Liver (tissue), 9 donors: ENCODE data around the gene APOOL. TPM values are rescaled to one million over a fixed set of nuclear protein-coding genes. Genes with fewer than 3 reads are reported as not detected.

Source experiments
- DNase-seq: peaks from one replicate; pipeline ENCODE4 v3.0.0-alpha.2; 2017; ENCODE audit warnings: low spot score
- H3K27ac ChIP-seq, 2 donors: one replicate each; pipeline ENCODE4 v1.7.0; 2013; ENCODE audit warnings: inconsistent platforms in 2 of 2, low read length in 2 of 2, control low read depth in 1 of 2, low read depth in 1 of 2, mild to moderate bottlenecking in 1 of 2
- H3K27me3 ChIP-seq, 4 donors: one replicate each; pipeline versions ENCODE4 v1.6.1 to v1.7.0; 2013; ENCODE audit warnings: low read length in 3 of 4, inconsistent platforms in 1 of 4, mild to moderate bottlenecking in 1 of 4, moderate library complexity in 1 of 4; ENCODE audit not compliant: control insufficient read depth in 4 of 4, insufficient read depth in 4 of 4
- H3K36me3 ChIP-seq, 4 donors: one replicate each; pipeline versions ENCODE4 v1.6.1 to v1.7.0; 2013; ENCODE audit warnings: low read length in 3 of 4, mild to moderate bottlenecking in 3 of 4, low read depth in 1 of 4, moderate library complexity in 1 of 4; ENCODE audit not compliant: control insufficient read depth in 4 of 4, insufficient read depth in 3 of 4
- H3K4me1 ChIP-seq, 4 donors: one replicate each; pipeline versions ENCODE4 v1.6.1 to v1.7.0; 2013; ENCODE audit warnings: low read length in 3 of 4, mild to moderate bottlenecking in 3 of 4, moderate library complexity in 1 of 4; ENCODE audit not compliant: control insufficient read depth in 4 of 4, insufficient read depth in 4 of 4
- H3K4me3 ChIP-seq, 3 donors: one replicate each; pipeline versions ENCODE4 v1.6.1 to v1.7.0; 2013; ENCODE audit warnings: low read length in 3 of 3, control low read depth in 1 of 3, low read depth in 1 of 3, mild to moderate bottlenecking in 1 of 3
- H3K9ac ChIP-seq, 2 donors: one replicate each; pipeline ENCODE4 v1.7.0; 2013; ENCODE audit warnings: low read length in 2 of 2, mild to moderate bottlenecking in 2 of 2, moderate library complexity in 2 of 2, control low read depth in 1 of 2, low read depth in 1 of 2
- H3K9me3 ChIP-seq, 4 donors: one replicate each; pipeline versions ENCODE4 v1.6.1 to v1.7.0; 2013; ENCODE audit warnings: low read length in 3 of 4; ENCODE audit not compliant: control insufficient read depth in 4 of 4
- ATF3 ChIP-seq: IDR thresholded peaks from 2 replicates; pipeline ENCODE4 v1.6.1; 2016; ENCODE audit warnings: antibody characterized with exemption
- CTCF ChIP-seq: fragments of 150-350 bp; IDR thresholded peaks from 2 replicates; pipeline ENCODE4 v1.5.1; 2017; ENCODE audit warnings: improper control_type of control experiment, low read depth, low read length; ENCODE audit not compliant: missing input control
- EGR1 ChIP-seq, 2 donors: IDR thresholded peaks; 2 replicates each; pipeline ENCODE4 v1.6.1; 2016 to 2018; ENCODE audit warnings: antibody characterized with exemption in 2 of 2, low read depth in 2 of 2
- FOXA1 ChIP-seq: IDR thresholded peaks from 2 replicates; pipeline ENCODE4 v1.6.1; 2016; ENCODE audit warnings: antibody characterized with exemption
- FOXA2 ChIP-seq: IDR thresholded peaks from 2 replicates; pipeline ENCODE4 v1.6.1; 2016; ENCODE audit warnings: antibody characterized with exemption
- GABPA ChIP-seq, 2 donors: IDR thresholded peaks in 1 of 2; conservative IDR thresholded peaks in 1 of 2; 2 replicates each; pipeline ENCODE4 v1.6.1; 2016; ENCODE audit warnings: antibody characterized with exemption in 2 of 2, mild to moderate bottlenecking in 1 of 2, moderate library complexity in 1 of 2
- HNF4A ChIP-seq, 2 donors: conservative IDR thresholded peaks; 2 replicates each; pipeline ENCODE4 v1.6.1; 2016; ENCODE audit warnings: antibody characterized with exemption in 2 of 2, mild to moderate bottlenecking in 2 of 2
- HNF4G ChIP-seq: IDR thresholded peaks from 2 replicates; pipeline ENCODE4 v1.6.1; 2016; ENCODE audit warnings: antibody characterized with exemption
- JUND ChIP-seq, 2 donors: IDR thresholded peaks; 2 replicates each; pipeline ENCODE4 v1.6.1; 2016; ENCODE audit warnings: antibody characterized with exemption in 2 of 2
- NR2F2 ChIP-seq: IDR thresholded peaks from 2 replicates; pipeline ENCODE4 v1.6.1; 2016; ENCODE audit warnings: antibody characterized with exemption
- RAD21 ChIP-seq, 2 donors: IDR thresholded peaks; 2 replicates each; pipeline ENCODE4 v1.6.1; 2016; ENCODE audit warnings: antibody characterized with exemption in 2 of 2, mild to moderate bottlenecking in 2 of 2
- REST ChIP-seq: IDR thresholded peaks from 2 replicates; pipeline ENCODE4 v1.6.1; 2016; ENCODE audit warnings: antibody characterized with exemption, mild to moderate bottlenecking
- RXRA ChIP-seq, 2 donors: IDR thresholded peaks; 2 replicates each; pipeline ENCODE4 v1.6.1; 2017 to 2018; ENCODE audit warnings: antibody characterized with exemption in 2 of 2, mild to moderate bottlenecking in 1 of 2
- SP1 ChIP-seq: IDR thresholded peaks from 2 replicates; pipeline ENCODE4 v1.6.1; 2018; ENCODE audit warnings: antibody characterized with exemption, mild to moderate bottlenecking
- TAF1 ChIP-seq: conservative IDR thresholded peaks from 2 replicates; pipeline ENCODE4 v1.6.1; 2016; ENCODE audit warnings: antibody characterized with exemption, mild to moderate bottlenecking
- YY1 ChIP-seq: IDR thresholded peaks from 2 replicates; pipeline ENCODE4 v1.6.1; 2016; ENCODE audit warnings: antibody characterized with exemption, mild to moderate bottlenecking
- ZBTB33 ChIP-seq: IDR thresholded peaks from 2 replicates; pipeline ENCODE4 v1.6.1; 2016; ENCODE audit warnings: antibody characterized with exemption
- WGBS: extraction: QIAGEN DNeasy Blood & Tissue Kit; methylation state at CpG from one replicate; pipeline ENCODE4 v1.1.7; 2013; 5-methylcytosine and 5-hydroxymethylcytosine counted together
- polyA plus RNA-seq, 2 donors: library from polyadenylated mRNA; stranded (reverse) in 1 of 2; unstranded in 1 of 2; fragments of 200-250 nt in 1 of 2; fragments of >200 nt in 1 of 2; fragmentation: Nextera tagmentation in 1 of 2; extraction: Ambion mirVana in 1 of 2; gene quantifications; one replicate each; pipeline versions ENCODE4 v1.2.1 to v1.2.3, GENCODE V29; 2013 to 2015
- total RNA-seq, 2 donors: library from RNA; depleted of rRNA; stranded (reverse); fragments of >200 nt; gene quantifications; one replicate each; pipeline ENCODE4 v1.2.3, GENCODE V29; 2014
- TF ChIP-seq, protein P1 (sequence below): IDR thresholded peaks from 2 replicates; pipeline ENCODE4 v1.6.1; 2016; ENCODE audit warnings: antibody characterized with exemption
- donor health status: healthy.
- donor health status: healthy.
- donor health status: healthy.
- donor health status: healthy.
- donor health status: healthy.

The APOOL gene
- total and polyA plus RNA-seq, 4 donors, result 7.5 to 12.1 (median 10.7) TPM

- peaks cover 0 to 4% (median 0%) of the 10 kb centered on the region in 4 donors for H3K9me3 ChIP-seq
- TF ChIP-seq HNF4G (no peak), TAF1 (no peak), ATF3 (no peak), JUND (IDR thresholded peaks at IDR 0.05) (no peak), ZBTB33 (no peak), FOXA1 (no peak), EGR1 (IDR thresholded peaks at IDR 0.05; ENCODE audit: low read depth in 2 of 2) (no peak), GABPA (IDR thresholded peaks at IDR 0.05 in 1 of 2, conservative IDR thresholded peaks at IDR 0.05 in 1 of 2) (no peak), RAD21 (IDR thresholded peaks at IDR 0.05) (no peak), SP1 (no peak), CTCF (no peak), REST (no peak), YY1 (no peak), FOXA2 (no peak), NR2F2 (no peak), HNF4A (conservative IDR thresholded peaks at IDR 0.05) (no peak)
- TF ChIP-seq, protein P1, sequence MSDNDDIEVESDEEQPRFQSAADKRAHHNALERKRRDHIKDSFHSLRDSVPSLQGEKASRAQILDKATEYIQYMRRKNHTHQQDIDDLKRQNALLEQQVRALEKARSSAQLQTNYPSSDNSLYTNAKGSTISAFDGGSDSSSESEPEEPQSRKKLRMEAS, result no peak
- no peak overlapping the region for H3K9ac ChIP-seq
- H3K27ac ChIP-seq, result no peak overlapping the region
- no peak for DNase-seq
- H3K4me1 ChIP-seq, result no peaks in the 10 kb centered on the region
- no peaks in the 10 kb centered on the region for H3K36me3 ChIP-seq
- peaks cover 0 to 3% (median 0%) of the 10 kb centered on the region in 4 donors for H3K27me3 ChIP-seq
- WGBS, result 90% methylated on average over 1 of the region's 1 CpG
- H3K4me3 ChIP-seq, result no peak overlapping the region
These were observed 10.5 kb upstream of the APOOL start for GRCh38 chrX:84993150-84993549.

GRCh38 chrX:85001344-85001743 is 2.3 kb upstream of the APOOL start:
- no peak overlapping the region for H3K27ac ChIP-seq
- peaks cover 0 to 5% (median 3%) of the 10 kb centered on the region in 4 donors for H3K4me1 ChIP-seq
- no peak for DNase-seq
- H3K9me3 ChIP-seq, result peaks cover 0 to 4% (median 0%) of the 10 kb centered on the region in 4 donors
- H3K9ac ChIP-seq, result no peak overlapping the region
- no peaks in the 10 kb centered on the region for H3K27me3 ChIP-seq
- H3K4me3 ChIP-seq, result no peak overlapping the region
- H3K36me3 ChIP-seq, result no peaks in the 10 kb centered on the region
- 91% methylated on average over 1 of the region's 1 CpG for WGBS
- no peak for TF ChIP-seq RXRA (IDR thresholded peaks at IDR 0.05)
- TF ChIP-seq NR2F2, result no peak
- no peak for TF ChIP-seq CTCF
- no peak for TF ChIP-seq FOXA1
- TF ChIP-seq ATF3, result no peak
- no peak for TF ChIP-seq GABPA (IDR thresholded peaks at IDR 0.05 in 1 of 2, conservative IDR thresholded peaks at IDR 0.05 in 1 of 2)
- TF ChIP-seq REST, result no peak
- no peak for TF ChIP-seq HNF4G
- TF ChIP-seq HNF4A (conservative IDR thresholded peaks at IDR 0.05), result no peak
- no peak for TF ChIP-seq RAD21 (IDR thresholded peaks at IDR 0.05)
- no peak for TF ChIP-seq TAF1
